GM12864 (cell line): ENCODE measurements around the gene HDLBP.

Experiments used
- DNase-seq: peaks from one replicate; pipeline ENCODE4 v3.0.0-alpha.2; 2011; ENCODE audit warnings: low read depth
- H3K4me3 ChIP-seq: 2 replicates; pipeline ENCODE4 v1.5.1; 2011; ENCODE audit warnings: mild to moderate bottlenecking, low read depth, low read length, control low read depth
- CTCF ChIP-seq: IDR thresholded peaks from 2 replicates; pipeline ENCODE4 v1.5.1; 2011; ENCODE audit warnings: low read depth, mild to moderate bottlenecking, moderate library complexity, low read length, control low read depth, inconsistent platforms; ENCODE audit errors: missing control alignments

Gene HDLBP

GRCh38 chr2:241213567-241213966 lies 101.9 kb downstream of the HDLBP start:
- H3K4me3 ChIP-seq = no peak overlapping the region
- TF ChIP-seq CTCF = no peak
- no peak for DNase-seq

GRCh38 chr2:241213041-241213440 lies 102.4 kb downstream of the HDLBP start:
- TF ChIP-seq CTCF = no peak
- no peak for DNase-seq
- no peak overlapping the region for H3K4me3 ChIP-seq

- no peak for DNase-seq
- TF ChIP-seq CTCF = no peak
- H3K4me3 ChIP-seq = no peak overlapping the region
Measured at GRCh38 chr2:241211276-241211675, 104.2 kb downstream of the HDLBP start.

- TF ChIP-seq CTCF = no peak
- no peak overlapping the region for H3K4me3 ChIP-seq
- DNase-seq = no peak
Measured at GRCh38 chr2:241209271-241209670, 106.2 kb downstream of the HDLBP start.

- no peak overlapping the region for H3K4me3 ChIP-seq
- no peak for TF ChIP-seq CTCF
- no peak for DNase-seq
Measured at GRCh38 chr2:241208058-241208457, 107.4 kb downstream of the HDLBP start.

GRCh38 chr2:241207641-241208040 lies 107.8 kb downstream of the HDLBP start:
- TF ChIP-seq CTCF = no peak
- no peak for DNase-seq
- H3K4me3 ChIP-seq = no peak overlapping the region

- no peak overlapping the region for H3K4me3 ChIP-seq
- no peak for TF ChIP-seq CTCF
- no peak for DNase-seq
Measured at GRCh38 chr2:241207151-241207550, 108.3 kb downstream of the HDLBP start.
